PFSK-1 (cell line): ENCODE results near the gene MTIF3.

ENCODE experiments used
- FOXP2 ChIP-seq: optimal IDR thresholded peaks from 2 replicates; pipeline ENCODE3; 2011; ENCODE audit warnings: borderline replicate concordance, control low read depth, inconsistent platforms; ENCODE audit not compliant: insufficient read depth; ENCODE audit errors: extremely low read length, extremely low read depth
- POLR2AphosphoS5 ChIP-seq: IDR thresholded peaks from 2 replicates; pipeline ENCODE4 v1.6.1; 2012; ENCODE audit warnings: low read depth, mild to moderate bottlenecking, control low read depth, low read length, moderate library complexity
- REST ChIP-seq, 2 experiments: IDR thresholded peaks; 2 replicates each; pipeline versions ENCODE4 v1.6.1 to v1.8.0; 2011 to 2012; ENCODE audit warnings: low read depth in 2 of 2, low read length in 2 of 2, control low read depth in 1 of 2, inconsistent platforms in 1 of 2, mild to moderate bottlenecking in 1 of 2, moderate library complexity in 1 of 2; ENCODE audit not compliant: insufficient read depth in 1 of 2
- SIN3A ChIP-seq: IDR thresholded peaks from 2 replicates; pipeline ENCODE4 v1.6.1; 2012; ENCODE audit warnings: mild to moderate bottlenecking, low read length, moderate library complexity, borderline replicate concordance; ENCODE audit not compliant: insufficient read depth
- TAF1 ChIP-seq: IDR thresholded peaks from 2 replicates; pipeline ENCODE4 v1.6.1; 2012; ENCODE audit warnings: low read length, control low read depth, borderline replicate concordance; ENCODE audit not compliant: insufficient read depth

- TF ChIP-seq REST (IDR thresholded peaks at IDR 0.05; ENCODE audit: insufficient read depth in 1 of 2, low read depth in 2 of 2, low read length in 2 of 2) (no peak), TAF1 (no peak), POLR2AphosphoS5 (no peak), SIN3A (no peak), FOXP2 (no peak)
Measured at GRCh38 chr13:27395007-27395510, 55.3 kb downstream of the MTIF3 start.
